ENCODE results near the gene CACNA1H. TPM values are rescaled to one million over a fixed set of nuclear protein-coding genes. Genes with fewer than 3 reads are reported as not detected.

Gene CACNA1H
- total and polyA plus RNA-seq, 5 experiments from 2014 or later, result 0.03 to 2.7 (median 1.8) TPM

- Mint-ChIP-seq H3K4me3 (no peak overlapping the region), H3K9me3 (no peaks in the 10 kb centered on the region), H3K27me3 (no peaks in the 10 kb centered on the region), H3K36me3 (no peaks in the 10 kb centered on the region), H3K4me1 (peaks cover 0 to 12% (median 2%) of the 10 kb centered on the region in 4 donors), H3K27ac (no peak overlapping the region)
- POLR2A ChIA-PET, result no interaction called here
- DNase-seq (no peak), ATAC-seq (no peak)
Measured at GRCh38 chr16:1201444-1201843, 48.5 kb downstream of the CACNA1H start.

- no peaks in the 10 kb centered on the region for H3K36me3 Mint-ChIP-seq
- H3K27me3 Mint-ChIP-seq, result no peaks in the 10 kb centered on the region
- H3K4me3 Mint-ChIP-seq, result no peak overlapping the region
- POLR2A ChIA-PET, result no interaction called here
- DNase-seq, result no peak
- no peak overlapping the region for H3K27ac Mint-ChIP-seq
- H3K9me3 Mint-ChIP-seq, result no peaks in the 10 kb centered on the region
- peaks cover 0 to 5% (median 2%) of the 10 kb centered on the region in 4 donors for H3K4me1 Mint-ChIP-seq
- ATAC-seq, result no peak
Measured at GRCh38 chr16:1202274-1202673, 49.4 kb downstream of the CACNA1H start.

- no peaks in the 10 kb centered on the region for H3K36me3 Mint-ChIP-seq
- DNase-seq (no peak), ATAC-seq (no peak)
- no peak overlapping the region for H3K4me3 Mint-ChIP-seq
- no peaks in the 10 kb centered on the region for H3K9me3 Mint-ChIP-seq
- POLR2A ChIA-PET, result no interaction called here
- peaks cover 0 to 5% (median 2%) of the 10 kb centered on the region in 4 donors for H3K4me1 Mint-ChIP-seq
- no peaks in the 10 kb centered on the region for H3K27me3 Mint-ChIP-seq
- no peak overlapping the region for H3K27ac Mint-ChIP-seq
Measured at GRCh38 chr16:1204933-1205332, 52.0 kb downstream of the CACNA1H start.

- no peaks in the 10 kb centered on the region for H3K9me3 Mint-ChIP-seq
- no peak overlapping the region for H3K27ac Mint-ChIP-seq
- no peak for ATAC-seq
- H3K36me3 Mint-ChIP-seq, result no peaks in the 10 kb centered on the region
- no peak overlapping the region for H3K4me3 Mint-ChIP-seq
- H3K27me3 Mint-ChIP-seq, result no peaks in the 10 kb centered on the region
- no peak for DNase-seq
- peaks cover 0 to 4% (median 2%) of the 10 kb centered on the region in 4 donors for H3K4me1 Mint-ChIP-seq
- POLR2A ChIA-PET, result no interaction called here
Measured at GRCh38 chr16:1206326-1206725, 53.4 kb downstream of the CACNA1H start.

GRCh38 chr16:1206786-1207185, 53.9 kb downstream of the CACNA1H start:
- H3K4me3 Mint-ChIP-seq, result peak overlapping the region in 8 of 10 donors; percentile 14 to 74 (median 48)
- DNase-seq, result peak in 3 of 10 donors; percentile 18 to 29 (median 21)
- POLR2A ChIA-PET, result no interaction called here
- H3K36me3 Mint-ChIP-seq, result no peaks in the 10 kb centered on the region
- H3K4me1 Mint-ChIP-seq, result peaks cover 0 to 4% (median 2%) of the 10 kb centered on the region in 4 donors
- H3K9me3 Mint-ChIP-seq, result no peaks in the 10 kb centered on the region
- H3K27ac Mint-ChIP-seq, result peak overlapping the region in 2 of 10 donors; percentile 10 to 44
- ATAC-seq, result peak; percentile 46 to 49
- no peaks in the 10 kb centered on the region for H3K27me3 Mint-ChIP-seq

GRCh38 chr16:1208239-1208830, 55.4 kb downstream of the CACNA1H start:
- H3K4me1 Mint-ChIP-seq, result peaks cover 0 to 4% (median 2%) of the 10 kb centered on the region in 4 donors
- POLR2A ChIA-PET, result interaction anchor here (0.6 kb wide), 1 partner anchor 486 kb away, joined by 3 read pairs; no protein-coding TSS in a partner anchor
- peak in 3 of 10 donors; percentile 19 to 32 (median 25) for DNase-seq
- H3K36me3 Mint-ChIP-seq, result no peaks in the 10 kb centered on the region
- no peaks in the 10 kb centered on the region for H3K27me3 Mint-ChIP-seq
- ATAC-seq, result peak; percentile 79 to 90
- H3K27ac Mint-ChIP-seq, result peak overlapping the region in 7 of 10 donors; percentile 66 to 89 (median 85)
- peak overlapping the region; percentile 47 to 80 (median 70) for H3K4me3 Mint-ChIP-seq
- no peaks in the 10 kb centered on the region for H3K9me3 Mint-ChIP-seq

- Mint-ChIP-seq H3K36me3 (no peaks in the 10 kb centered on the region), H3K27me3 (no peaks in the 10 kb centered on the region), H3K4me1 (peaks cover 0 to 4% (median 2%) of the 10 kb centered on the region in 4 donors), H3K4me3 (no peak overlapping the region), H3K9me3 (no peaks in the 10 kb centered on the region), H3K27ac (peak overlapping the region in 1 of 10 donors; percentile 25)
- DNase-seq (no peak), ATAC-seq (no peak)
- POLR2A ChIA-PET, result no interaction called here
Measured at GRCh38 chr16:1209081-1209480, 56.2 kb downstream of the CACNA1H start.

GRCh38 chr16:1210461-1210860, 57.6 kb downstream of the CACNA1H start:
- Mint-ChIP-seq H3K4me1 (peaks cover 0 to 4% (median 2%) of the 10 kb centered on the region in 4 donors), H3K9me3 (no peaks in the 10 kb centered on the region), H3K4me3 (no peak overlapping the region), H3K36me3 (peaks cover 0 to 2% (median 0%) of the 10 kb centered on the region in 3 donors), H3K27me3 (peaks cover 0 to 1% (median 0%) of the 10 kb centered on the region in 5 donors), H3K27ac (no peak overlapping the region)
- DNase-seq (no peak), ATAC-seq (no peak)
- POLR2A ChIA-PET, result no interaction called here

- Mint-ChIP-seq H3K27me3 (peaks cover 0 to 3% (median 0%) of the 10 kb centered on the region in 5 donors), H3K27ac (no peak overlapping the region), H3K4me3 (no peak overlapping the region), H3K9me3 (no peaks in the 10 kb centered on the region), H3K4me1 (peaks cover 0 to 4% (median 3%) of the 10 kb centered on the region in 4 donors), H3K36me3 (peaks cover 0 to 2% (median 0%) of the 10 kb centered on the region in 3 donors)
- DNase-seq (no peak), ATAC-seq (no peak)
- POLR2A ChIA-PET, result no interaction called here
Measured at GRCh38 chr16:1211451-1212268, 58.8 kb downstream of the CACNA1H start.

GRCh38 chr16:1212616-1213194, 59.8 kb downstream of the CACNA1H start:
- Mint-ChIP-seq H3K9me3 (no peaks in the 10 kb centered on the region), H3K27ac (no peak overlapping the region), H3K27me3 (peaks cover 0 to 3% (median 0%) of the 10 kb centered on the region in 5 donors), H3K4me3 (no peak overlapping the region), H3K4me1 (peaks cover 0 to 4% (median 3%) of the 10 kb centered on the region in 4 donors), H3K36me3 (peaks cover 0 to 2% (median 0%) of the 10 kb centered on the region in 3 donors)
- POLR2A ChIA-PET, result no interaction called here
- ATAC-seq (no peak), DNase-seq (no peak)

- no peak overlapping the region for H3K27ac Mint-ChIP-seq
- POLR2A ChIA-PET, result no interaction called here
- H3K4me1 Mint-ChIP-seq, result peaks cover 0 to 3% (median 2%) of the 10 kb centered on the region in 4 donors
- H3K27me3 Mint-ChIP-seq, result peaks cover 0 to 3% (median 0%) of the 10 kb centered on the region in 5 donors
- DNase-seq (no peak), ATAC-seq (no peak)
- H3K36me3 Mint-ChIP-seq, result peaks cover 0 to 2% (median 0%) of the 10 kb centered on the region in 3 donors
- H3K9me3 Mint-ChIP-seq, result no peaks in the 10 kb centered on the region
- no peak overlapping the region for H3K4me3 Mint-ChIP-seq
Measured at GRCh38 chr16:1213231-1213630, 60.3 kb downstream of the CACNA1H start.

- peaks cover 0 to 2% (median 0%) of the 10 kb centered on the region in 4 donors for H3K4me1 Mint-ChIP-seq
- no peak overlapping the region for H3K4me3 Mint-ChIP-seq
- no peaks in the 10 kb centered on the region for H3K9me3 Mint-ChIP-seq
- ATAC-seq (no peak), DNase-seq (no peak)
- H3K27ac Mint-ChIP-seq, result no peak overlapping the region
- peaks cover 0 to 2% (median 0%) of the 10 kb centered on the region in 3 donors for H3K36me3 Mint-ChIP-seq
- peaks cover 0 to 3% (median 0%) of the 10 kb centered on the region in 5 donors for H3K27me3 Mint-ChIP-seq
- POLR2A ChIA-PET, result no interaction called here
Measured at GRCh38 chr16:1213796-1214372, 61.0 kb downstream of the CACNA1H start.

Measured in naive thymus-derived CD8-positive, alpha-beta T cell (primary cell).